ENCODE results near the gene RRP1.

GRCh38 chr21:43812957-43813655, 23.7 kb downstream of the RRP1 start:
- TF ChIP-seq CTCF (conservative IDR thresholded peaks at IDR 0.05; ENCODE audit: low read depth, low read length): no peak
- no peak for TF ChIP-seq EZH2 (IDR thresholded peaks at IDR 0.05; ENCODE audit: low read length, unreplicated experiment)
